HCT116 (cell line): ENCODE data around the gene HNRNPL. TPM values are rescaled to one million over a fixed set of nuclear protein-coding genes. Genes with fewer than 3 reads are reported as not detected.

Experiments used
- ATAC-seq: fragments of 200-7000 bp; cut with Tn5 transposase; 2 replicates; pipeline ENCODE4 v1.9.1; 2020; ENCODE audit warnings: mild to moderate bottlenecking, moderate library complexity
- BruUV-seq: library from RNA; stranded (reverse); fragments of 400-500 nt; replicated peaks from 2 replicates; lab custom pipeline; 2021; lab: Mats Ljungman, UMichigan
- CTCF ChIA-PET: fragments of 300-600 bp; sonication (Branson Sonifier 250); formaldehyde crosslinking; loops from one replicate; lab custom pipeline; 2021; ENCODE audit warnings: antibody characterized with exemption; lab: Charles Lee
- POLR2A ChIA-PET: fragments of 300-600, 350-600 bp; sonication (Branson Sonifier 250); formaldehyde crosslinking; loops from one replicate; lab custom pipeline; 2021; ENCODE audit warnings: antibody characterized with exemption; lab: Charles Lee
- RAD21 ChIA-PET, 2 experiments: fragments of 300-600 bp; sonication (Branson Sonifier 250); formaldehyde crosslinking; loops; one replicate each; lab custom pipeline; 2023; ENCODE audit warnings: low total read pairs in 2 of 2; ENCODE audit not compliant: uncharacterized antibody in 2 of 2, unreplicated experiment in 2 of 2, low non-redundant PET in 1 of 2; lab: Charles Lee
- DNase-seq: peaks from one replicate; pipeline ENCODE4 v3.0.0-alpha.2; 2010; ENCODE audit warnings: low read depth, low spot score
- H2AFZ ChIP-seq: fragments of 200-600 bp; shearing (Covaris generic), sonication (generic); 2 replicates; pipeline ENCODE4 v1.6.1; 2017; ENCODE audit warnings: low read depth, mixed run types, mixed read lengths, antibody characterized with exemption, low read length; ENCODE audit not compliant: poor library complexity, severe bottlenecking
- H3K27ac ChIP-seq: 2 replicates; pipeline ENCODE4 v1.5.1; 2012; ENCODE audit warnings: low read depth, low read length
- H3K27me3 ChIP-seq: fragments of 200-600 bp; sonication (generic); 2 replicates; pipeline ENCODE4 v1.6.1; 2016; ENCODE audit warnings: mixed run types, low read length, mixed read lengths; ENCODE audit not compliant: insufficient read depth
- H3K36me3 ChIP-seq, 2 experiments: fragments of 200-500 bp in 1 of 2; fragments of 200-600 bp in 1 of 2; sonication (Bioruptor generic) in 1 of 2; sonication (generic) in 1 of 2; 2 replicates each; pipeline versions ENCODE4 v1.5.1 to v1.6.1; 2014 to 2016; ENCODE audit warnings: low read length in 2 of 2, inconsistent platforms in 1 of 2, mixed read lengths in 1 of 2, mixed run types in 1 of 2; ENCODE audit not compliant: insufficient read depth in 2 of 2, control insufficient read depth in 1 of 2
- H3K4me1 ChIP-seq, 2 experiments: fragments of 200-600 bp in 1 of 2; sonication (generic) in 1 of 2; 2 replicates each; pipeline versions ENCODE4 v1.5.1 to v1.6.1; 2012 to 2017; ENCODE audit warnings: low read length in 2 of 2, inconsistent platforms in 1 of 2, mild to moderate bottlenecking in 1 of 2, mixed read lengths in 1 of 2, mixed run types in 1 of 2, moderate library complexity in 1 of 2; ENCODE audit not compliant: insufficient read depth in 2 of 2, control insufficient read depth in 1 of 2
- H3K4me2 ChIP-seq: fragments of 200-600 bp; sonication (generic); 2 replicates; pipeline ENCODE4 v1.6.1; 2017; ENCODE audit warnings: mixed run types, low read length, mixed read lengths
- H3K4me3 ChIP-seq, 2 experiments: fragments of 200-600 bp in 1 of 2; sonication (generic) in 1 of 2; replicated peaks in 1 of 2; 2 replicates each; pipeline ENCODE4 v1.5.1; 2011 to 2016; ENCODE audit warnings: low read length in 2 of 2, control low read depth in 1 of 2, low read depth in 1 of 2, mild to moderate bottlenecking in 1 of 2, mixed read lengths in 1 of 2, mixed run types in 1 of 2
- H3K79me2 ChIP-seq: fragments of 200-600 bp; sonication (generic); 2 replicates; pipeline ENCODE4 v1.6.1; 2017; ENCODE audit warnings: mild to moderate bottlenecking, mixed run types, low read length, moderate library complexity, mixed read lengths; ENCODE audit not compliant: insufficient read depth
- H3K9ac ChIP-seq: fragments of 200-600 bp; sonication (generic); 2 replicates; pipeline ENCODE4 v1.6.1; 2016; ENCODE audit warnings: low read length, mixed read lengths
- H3K9me2 ChIP-seq: fragments of 200-600 bp; sonication (generic), shearing (Covaris generic); 2 replicates; pipeline ENCODE4 v1.6.1; 2017; ENCODE audit warnings: mixed run types, mild to moderate bottlenecking, moderate library complexity; ENCODE audit not compliant: insufficient read depth
- H3K9me3 ChIP-seq, 2 experiments: fragments of 200-500 bp in 1 of 2; fragments of 200-600 bp in 1 of 2; sonication (Bioruptor generic) in 1 of 2; sonication (generic) in 1 of 2; 2 replicates each; pipeline ENCODE4 v1.6.1; 2014 to 2017; ENCODE audit warnings: low read length in 2 of 2, mixed read lengths in 2 of 2, inconsistent platforms in 1 of 2, low read depth in 1 of 2, mild to moderate bottlenecking in 1 of 2, mixed run types in 1 of 2, moderate library complexity in 1 of 2; ENCODE audit not compliant: control insufficient read depth in 1 of 2, insufficient read depth in 1 of 2
- H4K20me1 ChIP-seq: fragments of 200-600 bp; sonication (generic), shearing (Covaris generic); 2 replicates; pipeline ENCODE4 v1.6.1; 2017; ENCODE audit warnings: mixed run types, mild to moderate bottlenecking, moderate library complexity; ENCODE audit not compliant: insufficient read depth
- CBX3 ChIP-seq: IDR thresholded peaks from 2 replicates; pipeline ENCODE4 v1.6.1; 2012; ENCODE audit warnings: low read depth
- CEBPB ChIP-seq: IDR thresholded peaks from 2 replicates; pipeline ENCODE4 v1.6.1; 2012; ENCODE audit warnings: low read depth
- CTCF ChIP-seq, 3 experiments: fragments of 200-600 bp in 1 of 3; sonication (generic) in 1 of 3; IDR thresholded peaks in 2 of 3; conservative IDR thresholded peaks in 1 of 3; 2 replicates each; pipeline ENCODE4 v1.5.1; 2012 to 2017; ENCODE audit warnings: low read depth in 2 of 3, low read length in 2 of 3, antibody characterized with exemption in 1 of 3, borderline replicate concordance in 1 of 3, control low read depth in 1 of 3, mild to moderate bottlenecking in 1 of 3, mixed read lengths in 1 of 3, mixed run types in 1 of 3, moderate library complexity in 1 of 3; ENCODE audit not compliant: insufficient read depth in 1 of 3
- EGR1 ChIP-seq: IDR thresholded peaks from 2 replicates; pipeline ENCODE4 v1.6.1; 2012; ENCODE audit warnings: low read depth
- ELF1 ChIP-seq: IDR thresholded peaks from 2 replicates; pipeline ENCODE4 v1.6.1; 2012; ENCODE audit warnings: low read depth, borderline replicate concordance
- EZH2 ChIP-seq: fragments of 200-600 bp; sonication (generic); IDR thresholded peaks from 2 replicates; pipeline ENCODE4 v1.6.1; 2017; ENCODE audit warnings: antibody characterized with exemption, mixed run types
- EZH2phosphoT487 ChIP-seq: fragments of 200-600 bp; IDR thresholded peaks from 2 replicates; pipeline ENCODE4 v1.6.1; 2018; ENCODE audit warnings: antibody characterized with exemption, borderline replicate concordance
- POLR2A ChIP-seq: IDR thresholded peaks from 2 replicates; pipeline ENCODE4 v1.7.0; 2011; ENCODE audit warnings: borderline replicate concordance; ENCODE audit not compliant: insufficient read depth, insufficient read length; ENCODE audit errors: extremely low read depth
- POLR2AphosphoS5 ChIP-seq: IDR thresholded peaks from 2 replicates; pipeline ENCODE4 v1.6.1; 2011; ENCODE audit warnings: mild to moderate bottlenecking, low read depth, low read length, moderate library complexity
- RAD21 ChIP-seq: IDR thresholded peaks from 2 replicates; pipeline ENCODE4 v1.6.1; 2012; ENCODE audit warnings: low read depth, mild to moderate bottlenecking
- SIN3A ChIP-seq: IDR thresholded peaks from 2 replicates; pipeline ENCODE4 v1.6.1; 2012; ENCODE audit warnings: low read depth
- SP1 ChIP-seq: IDR thresholded peaks from 2 replicates; pipeline ENCODE4 v1.6.1; 2012; ENCODE audit warnings: low read depth
- SRF ChIP-seq: IDR thresholded peaks from 2 replicates; pipeline ENCODE4 v1.6.1; 2012; ENCODE audit warnings: low read depth
- TCF7L2 ChIP-seq: IDR thresholded peaks from 2 replicates; pipeline ENCODE4 v1.7.0; 2011; ENCODE audit warnings: borderline replicate concordance, inconsistent platforms; ENCODE audit not compliant: insufficient read depth, insufficient read length; ENCODE audit errors: extremely low read depth
- YY1 ChIP-seq: IDR thresholded peaks from 2 replicates; pipeline ENCODE4 v1.6.1; 2011; ENCODE audit warnings: low read length, low read depth, moderate library complexity, mild to moderate bottlenecking; ENCODE audit not compliant: insufficient replicate concordance; ENCODE audit errors: extremely low read depth
- ZBTB33 ChIP-seq: IDR thresholded peaks from 2 replicates; pipeline ENCODE4 v1.6.1; 2011; ENCODE audit warnings: mild to moderate bottlenecking, low read length, moderate library complexity; ENCODE audit not compliant: insufficient replicate concordance; ENCODE audit errors: extremely low read depth
- ZFX ChIP-seq: fragments of 450-650 bp; IDR thresholded peaks from 2 replicates; pipeline ENCODE4 v1.6.1; 2017
- ZNF274 ChIP-seq: fragments of 200-500 bp; sonication (Bioruptor generic); IDR thresholded peaks from 2 replicates; pipeline ENCODE4 v1.6.1; 2014; ENCODE audit warnings: mild to moderate bottlenecking, low read depth, low read length, inconsistent platforms
- intact Hi-C: fragments of 100-400 bp; cut with micrococcal nuclease; formaldehyde crosslinking; loops from 2 replicates; pipeline ENCODE4 v1.10.0; 2022
- total RNA-seq: library from RNA; stranded (reverse); gene quantifications from one replicate; pipeline ENCODE4 v1.2.1, GENCODE V29; 2021; ENCODE audit not compliant: unreplicated experiment
- TF ChIP-seq, protein P1 (sequence below): IDR thresholded peaks from 2 replicates; pipeline ENCODE4 v1.6.1; 2012

Gene HNRNPL
- total RNA-seq, 1 experiment from 2014 or later, result 551 TPM

DNA sequence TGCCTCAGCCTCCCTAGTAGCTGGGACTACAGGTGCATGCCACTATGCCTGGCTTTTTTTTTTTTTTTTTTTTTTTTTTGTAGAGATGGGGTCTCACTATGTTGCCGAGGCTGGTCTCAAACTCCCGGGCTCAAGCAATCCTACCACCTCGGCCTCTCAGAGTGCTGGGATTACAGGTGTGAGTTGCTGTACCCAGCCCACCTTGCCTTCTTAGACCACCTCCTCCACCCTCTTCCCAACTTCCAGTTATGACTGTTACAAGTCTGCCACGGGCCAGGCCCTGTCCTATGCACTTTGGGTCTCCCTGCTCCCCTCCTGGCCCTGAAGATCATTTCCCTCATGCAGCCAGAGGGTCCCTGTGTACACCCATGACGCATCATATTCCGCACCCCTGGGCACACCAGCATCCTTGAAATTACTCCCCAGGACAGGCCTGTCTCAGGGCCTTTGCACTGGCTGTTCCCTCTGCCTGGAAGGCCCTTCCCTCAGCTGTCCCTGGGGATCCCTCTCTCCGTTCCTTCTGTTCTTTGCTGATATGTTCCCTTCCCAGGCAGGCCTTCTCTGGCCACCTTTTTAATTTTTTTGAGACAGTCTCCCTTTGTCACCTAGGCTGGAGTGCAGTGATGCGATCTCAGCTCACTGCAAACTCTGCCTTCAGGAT is 40.1 kb downstream of the HNRNPL start:
- CTCF ChIA-PET, result no interaction called here
- RAD21 ChIA-PET, result interaction anchor here in 1 of 2 experiments (0.6 kb wide), 1 partner anchor 124 kb away, joined by 3 read pairs; no protein-coding TSS in a partner anchor
- intact Hi-C loops, result no loop called here

More for the DNA sequence above, 40.1 kb downstream of the HNRNPL start:
- TF ChIP-seq YY1, result no peak
- TF ChIP-seq EGR1, result no peak
- TF ChIP-seq SP1, result no peak
- no peak for TF ChIP-seq ZNF274
- no peak for TF ChIP-seq TCF7L2
- TF ChIP-seq POLR2AphosphoS5, result no peak
- TF ChIP-seq EZH2, result no peak
- TF ChIP-seq SIN3A, result no peak
- TF ChIP-seq, protein P1, sequence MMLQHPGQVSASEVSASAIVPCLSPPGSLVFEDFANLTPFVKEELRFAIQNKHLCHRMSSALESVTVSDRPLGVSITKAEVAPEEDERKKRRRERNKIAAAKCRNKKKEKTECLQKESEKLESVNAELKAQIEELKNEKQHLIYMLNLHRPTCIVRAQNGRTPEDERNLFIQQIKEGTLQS, result no peak
- TF ChIP-seq CTCF (IDR thresholded peaks at IDR 0.05 in 2 of 3, conservative IDR thresholded peaks at IDR 0.05 in 1 of 3; ENCODE audit: borderline replicate concordance in 1 of 3, insufficient read depth in 1 of 3, low read depth in 2 of 3, low read length in 2 of 3), result no peak
- no peak for TF ChIP-seq ZFX
- no peak for TF ChIP-seq CBX3
- no peak for TF ChIP-seq EZH2phosphoT487
- TF ChIP-seq CEBPB, result no peak
- no peak for TF ChIP-seq ELF1
- no peak for TF ChIP-seq RAD21
- TF ChIP-seq SRF, result no peak
- no peak for TF ChIP-seq POLR2A
- TF ChIP-seq ZBTB33, result no peak
- no TSS peak for BruUV-seq
- Histone ChIP-seq H4K20me1 (no peaks in the 10 kb centered on the region), H3K4me3 (no peak overlapping the region), H3K36me3 (no peaks in the 10 kb centered on the region), H3K27ac (no peak overlapping the region), H3K4me2 (no peak overlapping the region), H3K4me1 (peaks cover 0 to 5% of the 10 kb centered on the region in 2 experiments; a peak in 2 of 4 replicates), H3K27me3 (no peaks in the 10 kb centered on the region), H2AFZ (no peak overlapping the region), H3K9me3 (no peaks in the 10 kb centered on the region), H3K9me2 (no peaks in the 10 kb centered on the region), H3K79me2 (no peaks in the 10 kb centered on the region), H3K9ac (no peak overlapping the region)
- ATAC-seq (no peak), DNase-seq (no peak)
- POLR2A ChIA-PET, result no interaction called here
